Measurements from ENCODE around the gene RNF215.

Gene RNF215

DNA sequence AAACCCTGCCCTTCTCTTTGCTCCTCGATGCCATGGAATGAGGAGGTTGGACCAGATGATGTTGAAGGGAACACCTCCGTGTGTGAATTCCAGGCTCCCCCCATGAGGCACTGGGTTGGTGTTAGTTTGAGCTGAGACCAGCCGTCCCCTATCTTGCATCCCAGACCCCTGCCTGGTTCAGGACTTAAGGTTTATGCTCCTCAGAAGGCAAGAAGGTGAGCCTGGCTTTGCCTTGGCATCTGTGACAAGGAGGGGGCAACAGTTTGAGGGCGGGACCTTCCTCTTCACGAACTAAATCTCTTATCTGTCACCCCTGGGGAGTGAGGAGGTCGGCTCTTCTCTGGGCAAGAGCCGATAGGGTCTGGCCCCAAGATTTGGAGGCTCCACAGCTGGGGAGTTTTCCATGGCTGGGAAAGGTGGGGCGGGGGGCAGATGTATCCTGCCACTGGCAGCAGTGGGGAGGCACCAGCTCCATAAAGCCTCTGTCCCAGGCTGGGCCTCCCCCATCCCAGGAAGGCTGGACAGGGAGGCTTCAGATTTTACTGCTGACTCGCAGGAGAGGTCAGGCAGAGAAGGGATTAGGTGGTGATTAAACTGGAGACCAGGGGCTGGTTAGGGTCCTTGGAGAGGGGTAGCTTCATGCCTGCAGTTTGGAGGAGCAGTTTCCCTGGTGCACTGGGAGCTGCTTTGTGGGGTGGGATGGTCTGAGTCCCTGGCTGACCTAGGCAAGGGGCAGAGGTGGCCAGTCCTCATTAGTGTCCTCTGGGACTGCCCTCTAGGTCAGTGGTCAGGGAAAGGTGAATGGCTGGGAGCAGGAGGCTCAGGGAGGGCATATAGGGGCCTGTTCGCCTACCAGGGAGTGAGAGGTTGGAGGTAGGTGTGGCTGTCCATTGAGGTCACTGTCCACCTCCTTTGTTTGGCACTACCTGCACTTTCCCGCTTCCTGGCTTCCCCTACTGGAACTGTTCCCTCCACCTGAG, 10.7 kb upstream of the RNF215 start:
- in situ Hi-C loops (cut with HindIII; ENCODE audit: low sequenced_read_pairs), result no loop called here

DNA sequence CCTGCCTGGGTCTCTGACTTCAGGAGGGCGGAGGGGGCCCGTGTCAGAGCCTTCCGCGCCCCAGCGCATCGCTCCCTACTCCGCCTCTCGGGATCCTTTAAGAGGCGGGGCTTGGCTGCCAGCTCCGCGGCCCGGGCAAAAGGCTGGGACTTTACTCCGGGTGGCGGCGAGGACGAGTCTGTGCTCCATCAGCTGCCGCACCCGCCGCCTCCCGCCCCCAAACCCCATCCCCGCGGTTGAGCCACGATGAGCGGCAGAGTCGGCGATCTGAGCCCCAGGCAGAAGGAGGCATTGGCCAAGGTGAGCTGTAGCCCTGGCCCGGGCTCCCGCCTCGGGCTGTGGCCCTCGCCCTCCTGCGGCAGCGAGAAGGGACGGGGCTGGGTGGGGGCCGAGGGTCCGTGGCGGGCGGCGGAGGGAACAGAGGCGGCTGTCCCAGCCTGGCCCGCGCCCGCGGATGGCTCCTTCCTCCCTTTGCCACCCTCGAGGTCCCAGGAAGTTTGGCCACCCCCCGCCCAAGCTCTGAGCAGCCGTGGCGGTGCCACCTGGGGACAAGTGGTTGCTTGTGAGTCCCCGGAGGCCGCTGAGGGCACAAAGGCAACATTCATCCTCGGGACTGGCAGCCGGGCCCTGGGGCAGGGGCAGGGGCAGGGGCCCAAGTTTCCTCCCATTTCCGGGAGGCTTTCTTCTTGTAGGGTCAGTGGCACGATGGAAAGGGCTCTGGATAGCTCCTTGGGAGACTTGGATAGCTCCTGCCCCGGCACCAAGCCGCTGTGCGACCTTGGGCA, 9.9 kb upstream of the RNF215 start, which contains the start of gene SEC14L2:
TSS of gene SEC14L2 (plus strand) at position 148 of the 785 bp plus-strand sequence. CDS start at position 247, 99 bp downstream.
- in situ Hi-C loops (cut with HindIII; ENCODE audit: low sequenced_read_pairs), result no loop called here

DNA sequence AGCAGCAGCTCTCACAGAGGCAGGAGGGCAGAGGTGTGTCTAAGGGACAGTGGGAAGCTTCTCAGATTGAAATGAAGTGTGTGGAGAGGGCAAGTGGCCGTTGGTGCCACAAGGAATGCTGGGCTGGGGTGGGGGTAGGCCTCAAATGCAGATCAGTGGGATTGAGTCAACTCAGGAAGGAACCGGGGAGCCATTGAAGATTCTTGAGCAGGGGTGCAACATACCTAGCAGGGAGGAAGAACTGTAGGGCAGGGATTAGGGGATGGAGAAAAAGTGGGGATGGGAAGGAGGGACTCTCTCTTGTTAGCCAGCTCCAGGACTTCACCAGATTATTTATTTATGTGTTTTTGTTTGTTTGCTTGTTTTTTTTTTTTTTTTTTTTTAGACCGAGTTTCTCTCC, 6.7 kb upstream of the RNF215 start:
- in situ Hi-C loops (cut with HindIII; ENCODE audit: low sequenced_read_pairs), result no loop called here

- in situ Hi-C loops (cut with HindIII; ENCODE audit: low sequenced_read_pairs), result no loop called here
Observed at GRCh38 chr22:30393322-30393680, 6.1 kb upstream of the RNF215 start.

- in situ Hi-C loops (cut with HindIII; ENCODE audit: low sequenced_read_pairs), result no loop called here
Observed at GRCh38 chr22:30392661-30393321, 5.6 kb upstream of the RNF215 start.

DNA sequence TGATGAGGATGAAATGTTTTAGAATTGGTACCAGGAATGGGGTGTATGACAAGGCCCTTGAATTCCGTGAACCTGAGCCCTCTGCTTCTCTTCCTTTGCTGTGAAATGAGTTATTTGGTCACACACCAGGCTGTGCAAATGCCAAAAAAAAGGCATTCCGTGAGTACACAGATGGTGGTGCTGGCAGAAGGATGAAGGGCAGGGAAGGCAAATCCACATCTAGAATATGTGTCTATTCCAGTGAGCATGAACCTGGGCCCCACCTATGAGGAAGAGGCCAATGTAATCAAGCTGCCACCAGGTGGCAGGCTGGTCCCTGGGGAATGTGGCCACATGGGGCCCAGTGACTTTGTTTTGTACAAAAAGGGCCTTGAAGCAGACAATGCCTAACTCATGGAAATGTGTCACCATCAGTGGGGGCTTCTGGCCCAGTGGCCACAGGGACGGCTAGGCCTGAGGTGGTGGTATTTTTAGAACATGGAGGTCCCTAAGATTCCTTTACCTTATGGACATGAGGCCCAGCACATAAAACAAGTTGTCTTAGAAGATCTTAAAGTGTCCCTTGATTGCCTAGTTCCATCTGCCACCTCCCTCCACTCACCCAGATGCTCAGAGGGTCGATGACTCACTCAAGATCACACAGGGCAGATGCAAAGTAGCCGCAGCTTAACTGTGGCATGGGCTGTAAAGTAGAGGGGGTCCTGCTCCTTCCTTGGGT, 3.9 kb upstream of the RNF215 start:
- in situ Hi-C loops (cut with HindIII; ENCODE audit: low sequenced_read_pairs), result no loop called here

DNA sequence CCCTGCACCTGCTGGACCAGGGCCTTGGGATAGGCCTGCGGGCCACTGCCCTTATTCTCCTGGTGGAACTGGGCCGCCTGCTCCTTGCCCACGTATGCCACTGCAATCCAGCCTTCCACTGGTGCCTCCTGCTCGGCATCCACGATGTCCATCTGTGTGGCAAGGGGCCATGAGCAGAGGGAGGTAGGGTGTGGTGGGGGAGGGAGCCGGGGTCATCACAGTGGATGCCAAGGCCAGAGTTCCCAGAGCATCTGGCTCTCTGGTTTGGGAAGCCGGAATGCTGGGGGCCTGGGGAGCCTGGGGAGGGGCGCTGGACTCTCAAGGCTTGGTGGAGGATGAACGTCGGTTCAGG, 627 bp downstream of the RNF215 start:
- in situ Hi-C loops (cut with HindIII; ENCODE audit: low sequenced_read_pairs), result loop anchor here (10.0 kb wide), 2 partner anchors 102 to 232 kb away; partner anchors contain the start of gene CASTOR1

- in situ Hi-C loops (cut with HindIII; ENCODE audit: low sequenced_read_pairs), result loop anchor here (10.0 kb wide), 2 partner anchors 101 to 231 kb away; partner anchors contain the start of gene CASTOR1
Observed at GRCh38 chr22:30385942-30386341, 1.3 kb downstream of the RNF215 start.

- in situ Hi-C loops (cut with HindIII; ENCODE audit: low sequenced_read_pairs), result loop anchor here (10.0 kb wide), 2 partner anchors 98 to 228 kb away; partner anchors contain the start of gene CASTOR1
Observed at GRCh38 chr22:30383061-30383460, 4.2 kb downstream of the RNF215 start.

DNA sequence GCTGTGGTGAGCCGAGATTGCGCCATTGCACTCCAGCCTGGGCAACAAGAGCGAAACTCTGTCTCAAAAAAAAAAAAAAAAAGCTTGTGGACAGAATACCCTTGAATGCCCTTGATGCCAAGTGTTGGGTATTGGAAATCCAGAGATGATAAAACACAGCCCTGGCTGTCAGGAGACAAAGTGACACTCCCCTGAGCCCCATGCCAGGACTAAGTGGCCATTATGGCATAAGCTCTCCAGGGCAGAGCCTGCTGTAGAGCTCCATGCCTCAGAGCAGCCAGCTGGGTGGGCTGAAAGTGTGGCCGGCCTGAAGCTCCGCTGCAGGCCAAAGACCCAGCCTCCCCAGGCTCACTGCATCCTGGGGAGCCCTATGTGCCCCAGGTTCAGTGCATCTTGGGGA, 4.9 kb downstream of the RNF215 start:
- in situ Hi-C loops (cut with HindIII; ENCODE audit: low sequenced_read_pairs), result loop anchor here (10.0 kb wide), 2 partner anchors 98 to 228 kb away; partner anchors contain the start of gene CASTOR1

- in situ Hi-C loops (cut with HindIII; ENCODE audit: low sequenced_read_pairs), result loop anchor here (10.0 kb wide), 2 partner anchors 96 to 226 kb away; partner anchors contain the start of gene CASTOR1
Observed at GRCh38 chr22:30381264-30381663, 5.9 kb downstream of the RNF215 start.

- in situ Hi-C loops (cut with HindIII; ENCODE audit: low sequenced_read_pairs), result loop anchor here (10.0 kb wide), 2 partner anchors 95 to 225 kb away; partner anchors contain the start of gene CASTOR1
Observed at GRCh38 chr22:30380011-30380410, 7.2 kb downstream of the RNF215 start.

- in situ Hi-C loops (cut with HindIII; ENCODE audit: low sequenced_read_pairs), result no loop called here
Observed at GRCh38 chr22:30375312-30375849, 11.8 kb downstream of the RNF215 start.

GRCh38 chr22:30373331-30374325, 13.6 kb downstream of the RNF215 start:
- in situ Hi-C loops (cut with HindIII; ENCODE audit: low sequenced_read_pairs), result no loop called here

DNA sequence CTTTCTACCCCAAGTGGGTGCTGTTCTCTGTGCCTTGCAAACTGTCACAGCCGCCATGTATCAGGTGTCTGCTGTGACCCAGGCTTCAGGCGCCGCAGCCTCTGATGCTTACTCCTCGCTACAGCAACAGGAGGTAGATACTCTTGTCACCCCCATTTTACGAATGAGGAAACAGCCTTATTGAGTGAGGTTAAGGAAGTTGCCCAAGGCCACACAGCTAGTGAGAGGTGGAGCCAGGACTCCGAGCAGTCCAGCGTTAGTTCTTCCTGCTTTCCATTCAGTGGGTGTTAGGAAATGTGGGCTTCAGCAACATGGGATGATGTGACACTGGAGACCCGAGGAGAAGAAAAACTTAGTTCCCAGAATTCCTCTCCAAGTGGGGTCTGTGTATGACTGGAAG, 14.3 kb downstream of the RNF215 start:
- in situ Hi-C loops (cut with HindIII; ENCODE audit: low sequenced_read_pairs), result no loop called here

DNA sequence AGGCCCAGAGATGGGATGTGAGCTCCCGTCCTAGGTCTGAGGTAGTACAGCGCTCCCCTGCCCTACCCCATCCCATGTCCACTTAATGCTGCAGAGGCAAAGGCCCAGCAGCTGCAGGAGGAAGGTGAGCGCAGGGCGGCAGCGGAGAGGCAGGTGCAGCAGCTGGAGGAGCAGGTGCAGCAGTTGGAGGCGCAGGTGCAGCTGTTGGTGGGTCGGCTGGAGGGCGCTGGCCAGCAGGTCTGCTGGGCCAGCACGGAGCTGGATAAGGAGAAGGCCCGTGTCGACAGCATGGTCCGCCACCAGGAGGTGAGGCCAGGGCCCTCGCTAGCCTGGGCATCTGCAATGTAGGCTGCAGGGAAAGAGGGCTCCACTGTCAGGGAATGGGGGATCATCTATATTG, 15.2 kb downstream of the RNF215 start:
- in situ Hi-C loops (cut with HindIII; ENCODE audit: low sequenced_read_pairs), result no loop called here

GRCh38 chr22:30371321-30371720, 15.9 kb downstream of the RNF215 start:
- in situ Hi-C loops (cut with HindIII; ENCODE audit: low sequenced_read_pairs), result no loop called here

GRCh38 chr22:30370641-30371230, 16.5 kb downstream of the RNF215 start:
- in situ Hi-C loops (cut with HindIII; ENCODE audit: low sequenced_read_pairs), result no loop called here
